GM21576 (cell line): ENCODE results near the gene MAPK13.
"Not testable (repeated sequence)": the region's sequence is repeated elsewhere in the genome, so short reads cannot be mapped to it uniquely, and the experiment has no call there.

Source experiments
- ATAC-seq: cut with Tn5 transposase; IDR thresholded peaks from one replicate; pipeline ENCODE4 v1.9.1; 2021; ENCODE audit warnings: mild to moderate bottlenecking, moderate library complexity; ENCODE audit not compliant: unreplicated experiment

The MAPK13 gene

GRCh38 chr6:36129941-36130666 lies at the start of gene MAPK13:
MAPK13 (plus strand) TSS chr6:36130513; CDS start chr6:36130583, 70 bp downstream.
- no peak for ATAC-seq

- ATAC-seq: no peak
These were observed 48.0 kb upstream of the MAPK13 start for GRCh38 chr6:36082318-36082717.

- no peak for ATAC-seq
These were observed 46.9 kb upstream of the MAPK13 start for GRCh38 chr6:36083446-36083845.

GRCh38 chr6:36088204-36088603 lies 42.1 kb upstream of the MAPK13 start:
- ATAC-seq: not testable (repeated sequence)

- no peak for ATAC-seq
These were observed 41.3 kb upstream of the MAPK13 start for GRCh38 chr6:36089048-36089447.

GRCh38 chr6:36094238-36094637 lies 36.1 kb upstream of the MAPK13 start:
- no peak for ATAC-seq

- ATAC-seq: peak; percentile 72
These were observed 35.4 kb upstream of the MAPK13 start for GRCh38 chr6:36094753-36095496.

- ATAC-seq: no peak
These were observed 34.6 kb upstream of the MAPK13 start for GRCh38 chr6:36095497-36096391.

- ATAC-seq: no peak
These were observed 31.9 kb upstream of the MAPK13 start for GRCh38 chr6:36098253-36098919.

- ATAC-seq: no peak
These were observed 31.2 kb upstream of the MAPK13 start for GRCh38 chr6:36098920-36099647.

- ATAC-seq: no peak
These were observed 30.3 kb upstream of the MAPK13 start for GRCh38 chr6:36099869-36100483.

GRCh38 chr6:36101691-36102090 lies 28.6 kb upstream of the MAPK13 start:
- no peak for ATAC-seq

- no peak for ATAC-seq
These were observed 27.5 kb upstream of the MAPK13 start for GRCh38 chr6:36102853-36103252.

- ATAC-seq: no peak
These were observed 25.5 kb upstream of the MAPK13 start for GRCh38 chr6:36104836-36105235.

GRCh38 chr6:36109092-36109491 lies 21.2 kb upstream of the MAPK13 start:
- ATAC-seq: peak; percentile 54

- ATAC-seq: no peak
These were observed 20.3 kb upstream of the MAPK13 start for GRCh38 chr6:36110050-36110449.

GRCh38 chr6:36110863-36111262 lies 19.4 kb upstream of the MAPK13 start:
- no peak for ATAC-seq

- ATAC-seq: no peak
These were observed 18.8 kb upstream of the MAPK13 start for GRCh38 chr6:36111526-36111925.

GRCh38 chr6:36113049-36113448 lies 17.3 kb upstream of the MAPK13 start:
- no peak for ATAC-seq

GRCh38 chr6:36113703-36114102 lies 16.6 kb upstream of the MAPK13 start:
- no peak for ATAC-seq
